K562 (cell line): Measurements from ENCODE around the gene RPP21. TPM values are rescaled to one million over a fixed set of nuclear protein-coding genes. Genes with fewer than 3 reads are reported as not detected.

ENCODE experiments used
- ATAC-seq: fragments of 200-7000 bp; cut with Tn5 transposase; 3 replicates; pipeline ENCODE4 v1.9.1; 2020; ENCODE audit warnings: moderate library complexity
- BruUV-seq: library from RNA; stranded (reverse); fragments of 400-500 nt; replicated peaks from 2 replicates; lab custom pipeline; 2021; lab: Mats Ljungman, UMichigan
- CTCF ChIA-PET: fragments of 300-600 bp; formaldehyde crosslinking; extraction: SDS; loops from one replicate; lab custom pipeline; 2021; ENCODE audit warnings: low intra/inter-chr PET ratio; lab: Yijun Ruan, JAX
- POLR2A ChIA-PET: fragments of 300-600, 350-650 bp; sonication (Branson Sonifier 250); formaldehyde crosslinking; extraction: SDS; loops from one replicate; lab custom pipeline; 2021; ENCODE audit warnings: antibody characterized with exemption, inconsistent platforms; lab: Yijun Ruan, JAX
- DNase-seq, 4 experiments: peaks; one replicate each; pipeline versions ENCODE4 v3.0.0 to v3.0.0-alpha.2; 2011 to 2018; ENCODE audit warnings: low spot score in 3 of 4, mixed read lengths in 3 of 4; ENCODE audit errors: extremely low read depth in 1 of 4
- FAIRE-seq: peaks from 2 replicates; lab custom pipeline; 2011; peaks lifted over from hg19 to GRCh38; lab: Jason Lieb, UNC
- H2AFZ ChIP-seq: 2 replicates; pipeline ENCODE4 v1.6.0; 2011; ENCODE audit warnings: low read depth, low read length, control low read depth, inconsistent platforms
- H3K27ac ChIP-seq: fragments of 200-600 bp; 3 replicates; pipeline ENCODE4 v1.8.0; 2011; ENCODE audit warnings: low read depth, mild to moderate bottlenecking, control low read depth, inconsistent platforms, low read length, moderate library complexity, mixed read lengths; ENCODE audit errors: extremely low read depth
- H3K27me3 ChIP-seq, 2 experiments: fragments of 300-600 bp in 1 of 2; 2 replicates in 1 of 2; 3 replicates in 1 of 2; pipeline versions ENCODE4 v1.6.0 to v1.8.0; 2011; ENCODE audit warnings: inconsistent platforms in 2 of 2, low read length in 2 of 2, mild to moderate bottlenecking in 1 of 2, mixed read lengths in 1 of 2, moderate library complexity in 1 of 2; ENCODE audit not compliant: control insufficient read depth in 2 of 2, insufficient read depth in 2 of 2
- H3K36me3 ChIP-seq: fragments of 300-600 bp; 3 replicates; pipeline ENCODE4 v1.8.0; 2011; ENCODE audit warnings: mild to moderate bottlenecking, low read length, inconsistent platforms; ENCODE audit not compliant: control insufficient read depth, insufficient read depth
- H3K4me1 ChIP-seq, 2 experiments: fragments of 200-600 bp in 1 of 2; replicated peaks in 1 of 2; 2 replicates in 1 of 2; 3 replicates in 1 of 2; pipeline versions ENCODE4 v1.5.1 to v1.8.0; 2011; ENCODE audit warnings: inconsistent platforms in 2 of 2, low read length in 2 of 2, mild to moderate bottlenecking in 1 of 2, mixed read lengths in 1 of 2, moderate library complexity in 1 of 2; ENCODE audit not compliant: control insufficient read depth in 2 of 2, insufficient read depth in 2 of 2
- H3K4me2 ChIP-seq: 2 replicates; pipeline ENCODE4 v1.6.1; 2011; ENCODE audit warnings: low read length, control low read depth, inconsistent platforms, mixed read lengths; ENCODE audit not compliant: insufficient read depth
- H3K4me3 ChIP-seq: fragments of 200-600 bp; sonication (generic), shearing (Covaris generic); 2 replicates; pipeline ENCODE4 v1.5.1; 2016; ENCODE audit warnings: control low read depth, inconsistent platforms
- H3K79me2 ChIP-seq: fragments of 200-600 bp; 3 replicates; pipeline ENCODE4 v1.8.0; 2011; ENCODE audit warnings: low read length, inconsistent platforms; ENCODE audit not compliant: control insufficient read depth, insufficient read depth
- H3K9ac ChIP-seq, 2 experiments: 2 replicates each; pipeline versions ENCODE4 v1.6.0 to v1.6.1; 2011; ENCODE audit warnings: low read depth in 2 of 2, low read length in 2 of 2, control low read depth in 1 of 2, inconsistent platforms in 1 of 2, mild to moderate bottlenecking in 1 of 2, mixed read lengths in 1 of 2; ENCODE audit not compliant: insufficient read depth in 1 of 2
- H3K9me1 ChIP-seq: one replicate; pipeline ENCODE4 v1.6.0; 2011; ENCODE audit warnings: inconsistent platforms, mild to moderate bottlenecking, low read length, moderate library complexity; ENCODE audit not compliant: control insufficient read depth, insufficient read depth
- H3K9me3 ChIP-seq: replicated peaks from 2 replicates; pipeline ENCODE4 v1.5.1; 2011; ENCODE audit warnings: low read depth, low read length, inconsistent platforms; ENCODE audit not compliant: control insufficient read depth, insufficient read depth
- H4K20me1 ChIP-seq: replicated peaks from 2 replicates; pipeline ENCODE4 v1.6.1; 2011; ENCODE audit warnings: low read length, inconsistent platforms, mixed read lengths; ENCODE audit not compliant: control insufficient read depth, insufficient read depth
- CHAMP1 ChIP-seq: fragments of 450-650 bp; IDR thresholded peaks from 2 replicates; pipeline ENCODE4 v1.6.1; 2016; ENCODE audit warnings: mild to moderate bottlenecking
- COPS2 ChIP-seq: fragments of 450-650 bp; conservative IDR thresholded peaks from 2 replicates; pipeline ENCODE4 v1.6.1; 2016; ENCODE audit warnings: mild to moderate bottlenecking, moderate library complexity
- CREB3 ChIP-seq: fragments of 450-650 bp; conservative IDR thresholded peaks from 2 replicates; pipeline ENCODE4 v1.6.1; 2016; ENCODE audit warnings: missing genetic modification characterization, low read depth, mild to moderate bottlenecking, missing compliant biosample characterization, moderate library complexity
- CREM ChIP-seq: IDR thresholded peaks from 2 replicates; pipeline ENCODE4 v1.6.1; 2014; ENCODE audit warnings: antibody characterized with exemption, low read depth
- DMBX1 ChIP-seq: fragments of 250-450 bp; sonication (Bioruptor Pico); IDR thresholded peaks from 2 replicates; pipeline ENCODE4 v1.8.0; 2022; ENCODE audit warnings: inconsistent platforms, mild to moderate bottlenecking, moderate library complexity, borderline replicate concordance
- HES1 ChIP-seq: fragments of 450-650 bp; IDR thresholded peaks from 2 replicates; pipeline ENCODE4 v1.6.1; 2016; ENCODE audit warnings: low read depth, mild to moderate bottlenecking, moderate library complexity
- KLF16 ChIP-seq: IDR thresholded peaks from 2 replicates; pipeline ENCODE4 v1.6.1; 2016; ENCODE audit warnings: antibody characterized with exemption
- MED1 ChIP-seq: sonication (generic); formaldehyde crosslinking; IDR thresholded peaks from 2 replicates; pipeline ENCODE4 v1.8.1; 2023; ENCODE audit warnings: missing genetic modification reagents, borderline replicate concordance
- MIER1 ChIP-seq: fragments of 450-650 bp; IDR thresholded peaks from 2 replicates; pipeline ENCODE4 v1.6.1; 2016; ENCODE audit warnings: antibody characterized with exemption, mild to moderate bottlenecking, low read depth
- NFE2 ChIP-seq: IDR thresholded peaks from 2 replicates; pipeline ENCODE4 v1.6.1; 2014; ENCODE audit warnings: antibody characterized with exemption, low read depth
- NR2C1 ChIP-seq, 2 experiments: fragments of 450-650 bp; IDR thresholded peaks; 2 replicates each; pipeline ENCODE4 v1.6.1; 2017; ENCODE audit warnings: mild to moderate bottlenecking in 2 of 2, antibody characterized with exemption in 1 of 2, inconsistent platforms in 1 of 2, missing compliant biosample characterization in 1 of 2, missing genetic modification characterization in 1 of 2
- SMAD2 ChIP-seq: fragments of 150-350 bp; IDR thresholded peaks from 2 replicates; pipeline ENCODE4 v1.6.1; 2014; ENCODE audit warnings: low read depth, mild to moderate bottlenecking, low read length
- ZNF197 ChIP-seq: fragments of 200-800 bp; sonication (Bioruptor generic); IDR thresholded peaks from 2 replicates; pipeline ENCODE4 v1.6.1; 2016; ENCODE audit warnings: low read depth, missing genetic modification characterization, missing compliant biosample characterization
- ZNF239 ChIP-seq: fragments of 250-450 bp; sonication (Bioruptor Pico); IDR thresholded peaks from 2 replicates; pipeline ENCODE4 v1.4.0; 2020; ENCODE audit warnings: mild to moderate bottlenecking
- ZNF263 ChIP-seq: sonication (generic); formaldehyde crosslinking; IDR thresholded peaks from 2 replicates; pipeline ENCODE4 v1.8.0; 2022; ENCODE audit warnings: mild to moderate bottlenecking, missing genetic modification reagents, borderline replicate concordance
- ZNF445 ChIP-seq: fragments of 250-450 bp; sonication (Bioruptor Pico); IDR thresholded peaks from 2 replicates; pipeline ENCODE4 v1.4.0; 2020; ENCODE audit warnings: low read depth, mild to moderate bottlenecking, moderate library complexity
- WGBS: fragments of 100-300 bp; shearing (Covaris generic); methylation state at CpG from one replicate; pipeline ENCODE4 v1.1.6; 2016; ENCODE audit warnings: low coverage, mixed read lengths; ENCODE audit not compliant: insufficient coverage; ENCODE audit errors: missing lambda C conversion rate; 5-methylcytosine and 5-hydroxymethylcytosine counted together
- in situ Hi-C: fragments of 300-500 bp; cut with MboI; formaldehyde crosslinking; loops from 4 replicates; pipeline ENCODE4 v1.15.0; 2018; ENCODE audit warnings: inconsistent platforms, mixed read lengths
- intact Hi-C: fragments of 100-400 bp; cut with micrococcal nuclease; formaldehyde crosslinking; loops from 2 replicates; pipeline ENCODE4 v1.14.2; 2022
- polyA plus RNA-seq, 8 experiments: library from polyadenylated mRNA; depleted of rRNA in 4 of 8; stranded (reverse) in 5 of 8; unstranded in 3 of 8; fragments of >200 nt; fragmentation: Nextera tagmentation in 2 of 8; fragmentation: Illumina TruSeq in 1 of 8; extraction: Ambion mirVana in 2 of 8; extraction: Trizol in 1 of 8; gene quantifications; 2 replicates each; pipeline versions ENCODE4 v1.2.1 to v1.2.3, GENCODE V29; 2011 to 2014; ENCODE audit warnings: inconsistent platforms in 1 of 8, missing spikeins in 1 of 8
- total RNA-seq, 7 experiments: library from RNA; depleted of rRNA in 6 of 7; stranded (reverse); fragments of >200 nt in 6 of 7; fragmentation: Illumina TruSeq in 2 of 7; extraction: Trizol in 2 of 7; gene quantifications; 2 replicates each; pipeline versions ENCODE4 v1.2.1 to v1.2.3, GENCODE V29; 2011 to 2021; ENCODE audit warnings: low replicate concordance in 1 of 7

The RPP21 gene
- total and polyA plus RNA-seq, 9 of the 15 experiments (the other 6 are each of a cell fraction or from before 2014, with no cell fraction given) = 62.1 to 362 (median 166) TPM

DNA sequence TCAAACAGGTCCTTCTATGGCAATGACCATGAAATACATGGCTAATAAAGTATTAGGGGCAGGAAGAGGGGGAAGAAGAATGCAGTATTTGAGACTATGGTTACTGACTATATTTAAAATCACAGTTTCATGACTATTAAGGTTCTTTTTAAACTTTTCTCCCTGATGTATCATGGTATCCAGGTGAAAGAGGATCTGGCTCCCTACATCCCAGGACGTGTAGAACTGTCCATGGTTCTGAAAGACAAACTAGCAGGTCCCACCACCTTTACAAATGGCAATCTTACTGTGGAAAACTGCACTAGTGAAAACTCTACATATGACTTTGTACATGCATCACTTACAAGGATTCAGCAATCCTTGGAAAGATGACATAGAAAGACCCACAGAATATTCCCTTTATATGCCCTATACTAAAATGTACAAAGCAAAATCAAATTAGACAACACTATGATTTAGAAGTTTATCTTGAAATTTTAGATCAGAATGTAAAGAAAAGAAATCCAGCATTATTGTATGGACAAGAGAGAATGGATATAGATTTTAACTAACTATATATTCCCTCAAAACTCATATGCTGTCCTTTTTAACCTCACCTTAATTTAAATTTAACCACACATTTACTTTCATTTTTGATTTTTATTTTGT is 33.5 kb downstream of the RPP21 start:
- in situ Hi-C loops (no loop called here), intact Hi-C loops (no loop called here)
- Histone ChIP-seq H3K9me3 (no peaks in the 10 kb centered on the region), H3K79me2 (no peaks in the 10 kb centered on the region), H3K4me3 (no peak overlapping the region), H3K4me1 (no peaks in the 10 kb centered on the region), H3K9ac (no peak overlapping the region), H3K36me3 (no peaks in the 10 kb centered on the region), H4K20me1 (no peaks in the 10 kb centered on the region), H3K27ac (no peak overlapping the region), H3K9me1 (no peaks in the 10 kb centered on the region), H3K4me2 (no peak overlapping the region), H2AFZ (no peak overlapping the region), H3K27me3 (peaks cover 4% of the 10 kb centered on the region in 2 experiments; a peak in 2 of 5 replicates)
- WGBS = 0% methylated on average over 1 of the region's 1 CpG
- FAIRE-seq = peak; percentile 78
- ChIA-PET POLR2A (no interaction called here), CTCF (no interaction called here)
- ATAC-seq = no peak
- BruUV-seq = no TSS peak
- DNase-seq = peak; percentile 40 to 61 (median 55)
- TF ChIP-seq COPS2 (no peak), HES1 (no peak), NR2C1 (IDR thresholded peaks at IDR 0.05) (no peak), NR2C1 (tag; IDR thresholded peaks at IDR 0.05) (no peak), ZNF197 (CRISPR knock-in tag) (no peak), SMAD2 (no peak), MED1 (CRISPR knock-in tag) (no peak), NFE2 (no peak), CREM (peak; percentile 15; the same call in 1 of the 2 replicates), MIER1 (peak; percentile 94), ZNF239 (CRISPR knock-in tag) (no peak), ZNF263 (CRISPR knock-in tag) (no peak), KLF16 (no peak), ZNF445 (CRISPR knock-in tag) (no peak), CREB3 (tag) (0 out of 2 replicates have a peak, but pooled peaks have one; percentile 51), CHAMP1 (0 out of 2 replicates have a peak, but pooled peaks have one; percentile 38), DMBX1 (CRISPR knock-in tag) (peak; percentile 13; the same call in 1 of the 2 replicates)
